EL (cell line): ENCODE data around the gene AEBP1.
"Not testable (repeated sequence)": the region's sequence is repeated elsewhere in the genome, so short reads cannot be mapped to it uniquely, and the experiment has no call there.

Source experiments
- DNase-seq: peaks from one replicate; pipeline ENCODE4 v3.0.0-alpha.2; 2016

The AEBP1 gene

DNA sequence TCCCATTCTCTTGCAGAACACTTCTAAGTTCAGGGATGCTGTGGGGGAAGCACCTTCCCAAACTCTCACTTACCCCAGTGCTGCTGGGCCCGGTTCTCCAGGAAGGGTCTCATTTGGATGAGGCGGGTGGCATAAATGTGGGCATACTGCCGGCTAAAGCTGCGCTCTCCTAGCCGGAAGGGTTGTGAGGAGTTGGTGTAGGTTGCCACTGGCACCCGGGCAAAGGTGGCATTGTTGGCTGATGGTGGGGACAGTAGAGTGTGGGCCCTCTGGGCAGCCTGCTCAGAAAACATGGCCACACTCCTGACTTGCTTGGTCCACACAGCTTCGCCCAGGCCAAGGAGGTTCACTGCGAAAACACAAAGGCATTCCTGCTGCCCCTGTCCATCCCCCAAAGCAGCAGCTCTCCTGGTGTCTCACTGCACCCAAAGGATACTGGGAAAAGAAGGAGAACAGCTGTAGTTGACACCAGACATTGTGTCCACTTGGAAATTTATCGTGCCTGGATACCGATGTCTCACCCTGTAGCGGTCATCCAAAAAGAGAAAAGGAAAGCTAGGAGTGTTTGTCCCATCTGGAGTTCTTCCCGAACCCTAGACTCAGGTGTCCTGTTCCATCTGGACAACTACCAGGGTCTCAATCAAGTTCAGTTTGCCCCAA lies 17.7 kb downstream of the AEBP1 start:
- no peak for DNase-seq

DNA sequence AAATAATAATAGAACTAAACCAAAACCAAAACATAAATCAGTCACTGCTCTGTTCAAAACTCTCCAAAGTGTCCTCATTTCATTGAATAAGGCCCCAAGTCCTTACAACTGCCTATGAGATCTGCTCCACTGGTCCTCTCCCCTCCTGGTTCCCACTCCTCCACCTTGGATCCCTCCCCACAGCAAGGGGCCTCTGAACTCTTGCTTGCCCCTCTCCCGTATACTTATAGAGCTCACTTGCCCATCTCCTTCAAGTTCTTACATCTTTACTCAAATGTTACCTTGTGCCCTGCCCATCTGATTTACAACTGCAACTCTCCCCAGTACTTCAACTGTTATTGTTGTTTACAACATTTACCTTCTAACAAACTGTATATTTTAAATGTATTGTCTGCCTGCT lies 18.4 kb downstream of the AEBP1 start:
- DNase-seq, result no peak

DNA sequence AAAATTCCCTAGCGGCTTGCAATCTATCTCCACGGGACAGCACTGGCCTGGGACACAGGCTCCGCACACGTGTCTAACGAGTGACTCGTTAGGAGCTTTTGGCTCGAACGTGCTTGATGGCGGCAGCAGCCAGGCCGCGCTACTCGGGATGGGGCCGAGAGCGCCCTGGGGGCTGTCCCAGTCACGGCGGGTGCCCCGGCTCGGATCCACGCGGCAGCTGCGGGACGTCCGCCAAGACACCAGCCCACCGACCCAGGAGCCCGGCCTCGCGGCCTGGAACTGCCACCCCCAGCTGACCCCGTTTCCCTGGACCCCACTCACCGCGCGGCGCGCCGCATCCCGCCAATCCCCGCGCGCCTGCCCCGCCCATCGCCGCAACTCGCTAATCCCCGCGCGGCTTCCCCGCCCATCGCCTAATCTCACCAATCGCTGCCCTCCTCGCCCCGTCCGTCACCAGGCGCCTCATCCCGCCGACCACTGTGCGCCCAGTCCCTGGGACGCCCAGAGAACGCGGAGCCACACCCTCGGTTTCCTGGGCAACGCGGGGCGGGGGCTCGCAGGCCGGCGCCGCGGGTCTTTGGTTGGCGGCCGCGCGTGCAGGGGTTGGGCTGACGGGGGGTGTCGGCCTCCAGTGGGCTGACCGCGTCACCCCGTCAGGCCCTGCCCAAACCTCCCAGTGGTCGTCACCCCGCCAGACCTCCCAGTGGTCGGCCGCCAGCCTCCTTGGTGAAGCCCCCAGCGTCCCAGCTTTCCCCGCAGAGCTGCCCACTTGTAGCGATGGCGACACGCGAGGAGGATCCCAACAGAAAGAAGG lies 19.3 kb downstream of the AEBP1 start, which contains the start of gene POLD2:
Gene POLD2, minus strand, starts transcription at position 359 of the 814 bp plus-strand sequence. CDS start 1,495 bp downstream, outside the sequence.
- peak; percentile 98 for DNase-seq

GRCh38 chr7:44124822-44125202 lies 20.7 kb downstream of the AEBP1 start:
- DNase-seq, result no peak

GRCh38 chr7:44126574-44126973 lies 22.4 kb downstream of the AEBP1 start:
- DNase-seq, result not testable (repeated sequence)

GRCh38 chr7:44127161-44127560 lies 23.0 kb downstream of the AEBP1 start:
- DNase-seq, result no peak

GRCh38 chr7:44128721-44129582 lies 24.8 kb downstream of the AEBP1 start:
- no peak for DNase-seq

DNA sequence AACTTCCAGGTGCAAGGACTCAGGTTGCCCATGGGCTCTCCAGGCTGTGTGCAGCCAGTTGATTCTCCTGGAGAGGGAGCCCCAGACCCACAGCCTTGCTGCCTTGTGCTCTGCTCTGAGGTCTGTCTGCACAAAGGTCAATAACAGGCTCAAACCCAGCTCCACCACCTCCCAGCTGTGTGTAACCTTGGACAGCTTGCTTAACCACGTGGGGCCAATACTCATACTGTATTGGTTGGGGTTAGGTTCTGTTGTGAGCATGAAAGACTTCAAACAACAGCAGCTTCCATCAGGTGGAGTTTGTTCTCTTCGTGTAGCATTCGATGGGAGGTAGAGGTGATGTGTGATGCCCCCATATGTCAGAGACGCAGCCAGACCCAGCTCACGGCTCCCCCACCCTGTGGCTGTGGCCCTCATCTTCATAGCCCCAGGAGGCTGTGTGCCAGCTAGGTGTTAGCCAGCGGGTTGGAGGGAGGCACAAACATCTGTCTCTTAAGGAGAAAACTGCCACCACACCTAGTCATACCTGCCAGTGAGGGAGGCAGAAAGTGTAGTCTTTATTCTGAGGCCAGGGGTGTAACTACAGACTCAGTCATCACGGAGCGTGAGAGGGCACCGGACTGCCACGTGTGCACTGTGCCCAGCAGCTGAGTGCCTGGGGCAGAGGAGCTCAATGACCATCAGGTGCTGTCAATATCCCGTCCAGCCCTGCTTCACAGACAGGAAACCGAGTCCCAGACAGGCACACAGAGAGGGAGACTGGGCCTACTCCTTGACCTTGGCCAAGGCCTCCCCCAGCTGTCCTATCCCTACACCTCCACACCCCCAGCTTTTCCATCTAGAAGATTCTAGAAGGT lies 27.3 kb downstream of the AEBP1 start:
- DNase-seq, result no peak

GRCh38 chr7:44132039-44132438 lies 27.9 kb downstream of the AEBP1 start:
- peak; percentile 44 for DNase-seq

DNA sequence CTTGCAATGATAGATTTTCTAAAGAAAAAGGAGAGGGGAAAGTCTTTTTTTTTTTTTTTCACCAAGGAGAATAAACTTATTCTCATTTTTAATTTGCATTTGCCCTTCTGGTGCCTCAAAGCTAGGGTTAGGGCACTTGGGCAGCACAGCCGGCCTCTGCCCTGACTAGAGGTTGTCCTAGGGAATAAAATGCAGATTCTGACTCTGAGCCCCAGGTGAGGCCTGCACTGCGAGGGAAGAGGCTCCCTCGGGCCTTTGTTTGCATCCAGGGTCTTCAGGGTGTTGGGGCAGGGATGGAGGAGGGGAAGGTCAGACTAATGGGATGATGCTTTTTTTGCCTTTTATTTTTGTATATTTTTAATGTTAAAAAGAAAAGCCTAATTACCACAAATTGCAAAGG lies 29.1 kb downstream of the AEBP1 start:
- no peak for DNase-seq

GRCh38 chr7:44134943-44135628 lies 30.9 kb downstream of the AEBP1 start:
- no peak for DNase-seq

GRCh38 chr7:44136731-44137130 lies 32.6 kb downstream of the AEBP1 start:
- DNase-seq, result no peak

GRCh38 chr7:44138698-44139097 lies 34.6 kb downstream of the AEBP1 start:
- DNase-seq, result no peak

GRCh38 chr7:44139311-44140010 lies 35.3 kb downstream of the AEBP1 start:
- DNase-seq, result no peak

GRCh38 chr7:44140341-44140740 lies 36.2 kb downstream of the AEBP1 start:
- DNase-seq, result no peak

GRCh38 chr7:44141221-44141850 lies 37.2 kb downstream of the AEBP1 start, which contains the start of gene MYL7:
Gene MYL7 (minus strand): TSS chr7:44141332. CDS start chr7:44141305, 27 bp downstream.
- no peak for DNase-seq

- DNase-seq, result no peak
Observed at GRCh38 chr7:44142028-44142427, 37.9 kb downstream of the AEBP1 start.

DNA sequence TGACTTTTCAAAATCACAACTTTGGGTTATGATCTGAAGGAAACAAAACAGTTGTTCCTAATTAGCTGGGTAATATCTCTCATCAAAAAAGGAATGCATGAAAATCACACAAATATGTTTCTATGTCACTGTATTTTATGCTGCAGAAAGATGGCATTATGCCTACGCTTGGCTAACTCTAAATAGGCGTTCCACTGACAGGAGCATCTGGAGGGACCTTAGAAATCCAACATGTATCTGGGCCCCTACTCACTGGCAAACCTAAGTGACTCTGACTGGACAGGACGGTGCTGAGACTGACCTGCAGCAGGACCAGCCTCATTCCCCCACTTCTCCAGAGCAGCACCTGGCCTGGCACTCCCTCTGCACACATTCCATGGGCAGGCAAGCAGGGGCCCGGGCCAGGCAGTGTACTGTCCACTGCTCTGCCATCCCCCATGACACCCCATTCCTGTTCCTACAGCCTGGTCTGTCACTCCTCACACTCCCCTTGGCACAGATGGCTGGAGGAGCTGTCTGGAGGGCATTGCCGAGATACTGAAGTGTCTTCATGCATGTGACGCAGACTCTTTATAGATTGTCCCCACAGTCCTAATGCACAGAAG lies 39.6 kb downstream of the AEBP1 start:
- DNase-seq, result no peak

GRCh38 chr7:44144426-44144967 lies 40.4 kb downstream of the AEBP1 start:
- DNase-seq, result no peak
